SIG-M5 treated with dmso at 0.1 percent for 504 hours (cell line): ENCODE results near the gene ARRDC5.
"Not testable (repeated sequence)": the region's sequence is repeated elsewhere in the genome, so short reads cannot be mapped to it uniquely, and the experiment has no call there.

Experiments used
- DNase-seq: peaks from one replicate; lab custom pipeline; 2025; ENCODE audit not compliant: unreplicated experiment; lab: John Stamatoyannopoulos, UW

ARRDC5 gene

DNA sequence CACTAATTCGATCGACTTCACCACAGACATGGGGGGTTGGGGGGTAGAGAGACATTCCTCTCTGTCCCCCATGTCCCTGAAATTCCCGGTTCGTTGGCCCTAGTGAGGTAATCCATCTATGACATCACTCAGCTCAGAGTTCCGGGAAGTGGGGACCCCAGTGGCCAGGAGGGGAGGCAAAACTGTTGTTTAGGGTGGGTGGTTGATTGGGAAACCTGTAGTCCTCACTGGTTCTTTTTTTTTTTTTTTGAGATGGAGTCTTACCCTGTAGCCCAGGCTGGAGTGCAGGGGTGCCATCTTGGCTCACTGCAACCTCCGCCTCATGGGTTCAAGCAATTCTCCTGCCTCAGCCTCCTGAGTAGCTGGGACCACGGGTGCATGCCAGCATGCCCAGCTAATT is at the start of gene ARRDC5:
Gene ARRDC5, minus strand, starts transcription at position 101 of the 400 bp plus-strand sequence. Its CDS starts 71 bp downstream, at position 30.
- DNase-seq: no peak

DNA sequence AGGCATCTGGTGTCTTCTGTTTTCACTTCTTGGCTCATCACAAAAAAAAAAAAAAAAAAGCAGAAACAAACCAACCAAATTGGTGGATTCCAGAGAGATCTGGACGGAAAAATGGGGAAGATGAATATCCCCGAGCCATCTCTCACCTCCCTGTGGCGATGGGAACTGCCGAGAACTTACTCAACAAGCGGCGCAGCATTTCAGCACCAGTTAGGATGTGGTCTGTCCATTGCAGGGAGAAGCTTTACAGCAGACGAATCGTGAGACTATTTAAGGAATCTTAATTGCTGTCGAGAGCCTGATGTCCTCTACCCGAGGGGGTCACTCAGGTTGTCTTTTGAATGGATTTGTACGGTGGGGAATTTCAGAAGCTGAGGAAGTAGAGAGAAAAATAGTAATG is 49.0 kb upstream of the ARRDC5 start:
- DNase-seq: no peak

DNA sequence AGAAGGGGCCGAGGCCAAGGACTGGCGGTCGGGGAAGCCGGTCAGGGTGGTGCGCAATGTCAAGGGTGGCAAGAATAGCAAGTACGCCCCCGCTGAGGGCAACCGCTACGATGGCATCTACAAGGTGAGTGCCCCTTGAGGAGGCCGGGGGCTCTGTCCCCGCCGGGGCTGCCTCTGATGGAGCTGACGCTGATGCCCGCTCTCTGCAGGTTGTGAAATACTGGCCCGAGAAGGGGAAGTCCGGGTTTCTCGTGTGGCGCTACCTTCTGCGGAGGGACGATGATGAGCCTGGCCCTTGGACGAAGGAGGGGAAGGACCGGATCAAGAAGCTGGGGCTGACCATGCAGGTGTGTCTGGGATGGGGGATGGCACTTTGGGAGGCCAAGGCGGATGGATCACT is 48.0 kb upstream of the ARRDC5 start:
- DNase-seq: not testable (repeated sequence)

DNA sequence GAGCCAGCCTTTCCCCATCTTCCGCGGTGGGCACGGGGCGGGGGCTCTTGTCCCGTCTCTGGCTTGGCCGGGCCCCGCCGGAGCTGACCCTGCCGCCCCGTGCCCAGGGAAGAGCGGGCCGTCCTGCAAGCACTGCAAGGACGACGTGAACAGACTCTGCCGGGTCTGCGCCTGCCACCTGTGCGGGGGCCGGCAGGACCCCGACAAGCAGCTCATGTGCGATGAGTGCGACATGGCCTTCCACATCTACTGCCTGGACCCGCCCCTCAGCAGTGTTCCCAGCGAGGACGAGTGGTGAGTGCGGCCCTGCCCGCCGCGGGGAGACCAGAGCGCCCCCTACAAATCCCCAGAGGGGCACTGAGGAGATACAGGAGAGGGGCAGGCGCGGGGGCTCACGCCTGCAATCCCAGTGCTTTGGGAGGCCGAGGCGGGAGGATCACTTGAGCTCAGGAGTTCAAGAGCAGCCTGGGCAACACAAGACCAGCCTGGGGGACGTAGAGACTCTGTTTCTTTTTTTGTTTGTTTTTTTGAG is 39.0 kb upstream of the ARRDC5 start:
- DNase-seq: not testable (repeated sequence)

DNA sequence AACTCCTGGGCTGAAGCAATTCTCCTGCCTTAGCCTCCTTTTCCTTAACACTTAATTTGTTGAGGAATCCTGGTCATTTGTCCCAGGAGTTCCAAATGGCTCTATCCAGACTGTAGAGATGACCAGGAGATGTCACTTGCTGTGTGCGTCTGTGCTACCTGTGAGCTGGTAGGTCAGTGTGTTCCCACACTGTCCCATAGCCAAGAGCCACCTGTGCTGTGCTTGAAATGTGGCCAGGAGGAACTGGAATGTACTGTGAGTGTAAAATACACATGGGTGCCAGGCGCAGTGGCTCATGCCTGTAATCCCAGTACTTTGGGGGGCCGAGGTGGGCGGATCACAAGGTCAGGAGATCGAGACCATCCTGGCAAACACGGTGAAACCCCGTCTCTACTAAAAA is 36.8 kb upstream of the ARRDC5 start:
- DNase-seq: no peak

DNA sequence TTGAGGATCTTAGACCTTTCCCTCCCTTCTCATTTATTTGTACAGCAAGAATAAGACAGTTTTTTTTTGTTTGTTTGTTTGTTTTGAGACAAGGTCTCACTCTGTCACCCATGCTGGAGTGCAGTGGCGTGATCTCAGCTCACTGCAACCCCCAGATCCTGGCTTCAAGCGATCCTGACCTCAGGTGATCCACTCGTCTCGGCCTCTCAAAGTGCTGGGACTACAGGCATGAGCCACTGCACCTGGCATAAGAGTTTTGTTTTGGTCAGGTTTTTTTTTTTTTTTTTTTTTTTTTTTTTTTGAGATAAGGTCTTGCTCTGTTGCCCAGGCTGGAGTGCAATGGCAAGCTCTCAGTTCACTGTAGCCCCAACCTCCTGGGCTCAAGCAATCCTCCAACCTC is 35.8 kb upstream of the ARRDC5 start:
- DNase-seq: not testable (repeated sequence)

DNA sequence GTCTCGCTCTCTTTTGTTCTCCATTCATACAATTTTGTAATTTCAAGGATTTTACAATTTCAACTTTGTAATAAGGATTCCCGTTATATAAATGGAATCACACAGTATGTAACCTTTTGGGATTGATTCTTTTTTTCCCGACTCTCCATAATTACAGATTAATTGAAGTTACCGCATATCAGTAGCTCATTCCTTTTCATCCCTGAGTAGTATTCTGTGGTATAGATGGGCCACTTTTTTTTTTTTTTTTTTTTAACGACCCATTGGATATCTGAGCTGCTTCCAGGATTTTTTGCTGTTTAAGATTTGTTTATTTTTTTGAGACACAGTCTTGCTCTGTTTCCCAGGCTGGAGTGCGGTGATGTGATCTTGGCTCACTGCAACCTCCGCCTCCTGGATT is 34.4 kb upstream of the ARRDC5 start:
- DNase-seq: no peak

DNA sequence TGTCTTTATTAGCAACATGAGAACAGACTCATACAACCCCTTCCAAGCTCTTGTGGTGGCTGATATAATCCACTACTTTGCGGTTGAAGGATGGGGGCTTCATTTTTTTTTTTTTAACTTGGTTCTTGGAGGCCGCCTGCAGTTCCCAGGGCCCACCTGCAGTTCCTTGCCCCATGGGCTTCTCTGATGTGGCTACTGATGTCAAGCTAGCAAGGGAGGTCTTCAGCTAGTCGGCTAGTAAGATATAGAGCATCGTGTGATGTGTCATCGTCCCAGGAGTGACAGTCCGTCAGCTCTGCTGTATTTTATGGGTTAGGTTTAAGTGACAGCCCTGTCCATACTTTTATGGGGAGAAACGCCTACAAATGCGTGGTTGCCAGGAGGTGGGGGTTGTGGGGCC is 32.7 kb upstream of the ARRDC5 start:
- DNase-seq: no peak

DNA sequence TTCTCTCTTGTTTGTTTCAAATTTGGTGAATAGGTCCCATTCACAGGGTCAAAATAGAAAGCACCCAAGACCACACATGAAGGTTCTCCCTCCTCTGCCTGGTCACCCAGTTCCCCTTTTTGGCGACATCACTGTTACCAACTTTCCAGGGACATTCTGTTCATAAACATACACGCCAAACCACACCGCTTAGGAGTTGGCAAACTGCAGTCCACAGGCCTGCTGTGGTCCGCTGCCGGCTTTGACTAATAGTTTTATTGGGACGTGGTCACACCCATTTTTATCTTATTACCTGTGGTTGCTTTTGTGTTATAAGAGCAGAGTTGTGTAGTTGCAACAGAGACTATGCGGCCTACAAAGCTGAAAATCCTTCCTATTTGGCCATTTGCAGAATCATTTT is 30.8 kb upstream of the ARRDC5 start:
- no peak for DNase-seq

DNA sequence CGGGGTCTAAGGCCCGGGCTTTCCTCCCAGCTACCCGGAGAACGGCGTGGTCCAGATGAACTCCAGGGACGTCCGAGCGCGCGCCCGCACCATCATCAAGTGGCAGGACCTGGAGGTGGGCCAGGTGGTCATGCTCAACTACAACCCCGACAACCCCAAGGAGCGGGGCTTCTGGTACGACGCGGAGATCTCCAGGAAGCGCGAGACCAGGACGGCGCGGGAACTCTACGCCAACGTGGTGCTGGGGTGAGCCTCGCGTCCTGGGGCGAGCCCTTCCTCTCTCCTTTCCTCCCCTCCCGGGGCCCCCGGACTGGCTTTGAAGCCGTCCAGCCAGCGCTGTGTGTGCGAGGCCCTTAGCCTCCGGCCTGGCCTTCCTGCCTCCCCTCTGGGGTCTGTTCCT is 30.0 kb upstream of the ARRDC5 start:
- DNase-seq: no peak

DNA sequence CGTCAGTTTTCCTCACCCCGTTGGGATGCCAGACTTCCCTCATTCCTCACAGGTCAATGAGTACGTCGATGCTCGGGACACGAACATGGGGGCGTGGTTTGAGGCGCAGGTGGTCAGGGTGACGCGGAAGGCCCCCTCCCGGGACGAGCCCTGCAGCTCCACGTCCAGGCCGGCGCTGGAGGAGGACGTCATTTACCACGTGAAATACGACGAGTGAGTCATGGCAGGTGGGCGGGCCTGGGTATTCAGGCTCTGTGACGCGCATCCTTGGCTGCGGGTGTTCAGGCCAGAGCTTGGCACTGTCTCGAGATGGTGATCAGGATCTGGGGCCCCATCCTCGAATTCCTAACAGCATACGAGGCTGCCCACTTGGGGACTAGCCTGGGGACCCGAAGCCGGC is 28.0 kb upstream of the ARRDC5 start:
- no peak for DNase-seq

DNA sequence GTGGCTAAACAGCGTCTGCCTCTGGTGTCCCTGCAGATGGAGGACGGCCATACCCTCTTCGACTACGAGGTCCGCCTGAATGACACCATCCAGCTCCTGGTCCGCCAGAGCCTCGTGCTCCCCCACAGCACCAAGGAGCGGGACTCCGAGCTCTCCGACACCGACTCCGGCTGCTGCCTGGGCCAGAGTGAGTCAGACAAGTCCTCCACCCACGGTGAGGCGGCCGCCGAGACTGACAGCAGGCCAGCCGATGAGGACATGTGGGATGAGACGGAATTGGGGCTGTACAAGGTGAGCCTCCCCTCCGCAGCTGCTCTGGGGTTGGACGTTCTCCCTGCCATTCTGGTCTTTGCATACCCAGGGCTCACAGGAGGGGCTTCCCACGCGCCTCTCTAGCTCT is 26.5 kb upstream of the ARRDC5 start:
- DNase-seq: no peak

DNA sequence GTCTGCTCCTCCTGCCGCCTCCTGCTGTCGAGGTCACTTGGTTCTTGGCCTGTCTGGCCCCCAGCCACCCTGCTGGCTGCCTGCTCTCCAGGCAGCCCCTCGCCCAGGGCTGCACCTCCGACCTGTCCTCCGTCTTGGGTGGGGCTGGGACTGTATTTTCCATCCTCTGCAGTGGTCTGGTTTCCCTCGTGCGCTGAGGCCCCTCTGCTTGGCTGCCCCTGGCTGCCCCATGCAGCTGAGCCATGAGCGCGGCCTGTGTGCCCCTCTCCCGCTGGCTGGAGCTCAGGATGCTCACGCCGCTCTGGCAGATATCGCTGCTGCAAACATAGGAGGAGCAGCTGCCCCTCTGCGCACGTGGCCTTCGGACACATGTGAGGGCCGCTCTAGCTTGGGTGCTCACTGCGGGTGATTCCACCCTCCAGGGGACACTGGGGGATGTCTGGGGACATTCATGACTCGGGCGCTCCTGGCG is 20.6 kb upstream of the ARRDC5 start:
- no peak for DNase-seq

DNA sequence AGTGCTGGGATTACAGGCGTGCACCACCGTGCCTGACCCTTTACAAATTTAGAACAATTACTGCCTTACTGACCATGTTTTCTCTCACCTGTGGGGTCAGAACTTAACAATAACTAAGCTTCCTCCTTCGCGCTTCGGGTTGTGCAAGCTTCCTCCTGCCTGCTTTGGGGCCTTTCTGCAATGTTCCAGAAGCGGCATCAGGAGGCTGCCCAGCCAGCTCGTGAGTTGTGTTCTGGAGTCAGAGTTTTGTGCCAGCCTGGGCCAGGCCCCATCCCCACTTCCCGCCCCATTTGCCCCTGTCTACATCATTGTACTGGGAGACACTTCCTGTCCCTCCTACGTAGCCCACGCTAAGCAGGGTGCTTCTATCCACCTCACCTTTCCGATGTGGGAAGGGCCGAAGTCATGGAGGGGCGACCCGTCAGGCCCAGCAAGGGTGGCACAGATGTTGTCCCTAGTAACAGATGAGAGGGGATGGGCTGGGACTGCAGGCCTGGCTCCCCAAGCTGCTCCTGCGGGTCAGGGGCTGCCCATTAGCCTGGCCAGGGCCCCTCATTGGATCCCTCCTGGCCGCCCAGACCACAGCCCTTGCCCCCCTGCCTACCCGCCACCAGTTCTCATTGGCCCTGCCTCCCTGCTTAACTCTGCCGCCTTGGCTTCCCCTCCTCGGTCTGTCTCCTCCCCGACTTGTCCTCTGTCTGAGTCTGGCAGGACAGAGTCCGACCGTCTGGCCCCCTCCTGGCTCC is 20.0 kb upstream of the ARRDC5 start:
- DNase-seq: peak; percentile 16

DNA sequence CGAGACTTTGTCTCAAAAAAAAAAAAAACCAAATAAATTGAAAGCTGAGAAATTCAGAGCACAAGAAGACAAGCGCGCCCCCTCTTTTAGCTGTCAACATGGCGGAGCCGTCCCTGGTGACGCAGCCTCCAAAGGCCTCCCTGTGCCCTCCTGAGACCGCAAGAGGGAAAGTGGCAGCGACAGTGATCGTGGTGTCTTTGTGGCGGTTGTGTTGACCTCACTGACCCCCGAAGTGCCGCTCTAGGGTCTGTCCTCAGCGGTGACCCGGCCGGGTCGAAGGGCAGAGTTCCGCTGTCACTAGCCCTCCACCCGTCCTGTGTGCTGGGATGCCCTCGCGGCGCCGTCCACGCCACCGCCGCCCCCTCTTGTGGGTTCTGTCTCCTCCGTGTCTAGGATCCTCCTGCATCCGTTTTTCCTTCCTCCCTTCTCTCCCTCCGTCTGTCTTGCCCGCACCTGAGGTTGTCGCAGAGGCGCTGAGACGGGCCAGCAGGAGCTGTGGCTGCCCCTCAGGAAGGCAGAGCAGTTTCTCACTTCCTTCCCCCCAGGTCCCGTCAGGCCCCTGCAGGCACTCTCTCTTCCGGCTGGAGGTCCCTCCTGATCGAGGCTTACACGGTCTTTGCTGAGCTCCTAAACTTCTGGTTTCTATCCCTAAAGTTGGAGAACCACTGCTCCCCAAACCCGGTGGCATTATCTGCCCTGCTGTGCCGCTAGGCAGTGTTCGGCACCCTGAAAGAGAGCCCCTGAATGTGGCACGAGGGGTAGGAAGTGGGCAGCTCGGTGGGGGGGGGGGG is 13.8 kb upstream of the ARRDC5 start:
- DNase-seq: no peak

DNA sequence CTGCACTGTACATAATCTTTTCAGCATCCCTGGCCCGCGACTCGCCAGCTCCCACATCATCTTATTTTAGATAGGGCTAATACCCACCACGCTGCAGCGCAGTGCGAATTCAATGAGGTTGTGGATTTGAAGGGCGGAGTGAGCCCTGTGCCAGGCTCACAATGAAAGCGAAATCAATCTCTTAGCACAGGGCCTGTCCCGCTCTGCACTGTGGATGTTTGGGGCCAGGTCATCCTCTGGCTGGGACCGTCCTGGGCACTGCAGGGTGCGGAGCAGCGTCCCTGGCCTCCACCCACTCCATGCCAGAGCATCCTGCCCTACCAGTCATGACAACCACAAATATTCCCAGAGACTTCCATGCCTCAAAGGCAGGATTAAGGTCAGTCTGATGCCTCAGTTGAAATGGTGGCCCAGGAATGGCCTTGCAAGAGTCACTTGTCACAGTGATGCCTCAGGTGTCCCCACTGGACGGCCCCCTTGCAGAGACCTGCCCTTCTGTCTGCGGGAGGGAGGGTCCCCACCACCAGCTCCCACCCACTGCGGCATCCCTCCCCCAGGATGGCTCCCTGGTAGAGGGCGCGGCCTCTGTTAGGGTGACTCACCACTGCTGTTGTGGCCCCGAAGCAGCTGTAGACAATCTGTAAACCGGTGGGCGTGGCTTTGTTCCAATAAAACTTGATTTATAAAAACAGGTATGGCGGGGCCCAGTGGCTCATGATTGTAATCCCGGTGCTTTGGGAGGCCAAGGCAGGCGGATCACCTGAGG is 12.2 kb upstream of the ARRDC5 start:
- DNase-seq: peak; percentile 51

DNA sequence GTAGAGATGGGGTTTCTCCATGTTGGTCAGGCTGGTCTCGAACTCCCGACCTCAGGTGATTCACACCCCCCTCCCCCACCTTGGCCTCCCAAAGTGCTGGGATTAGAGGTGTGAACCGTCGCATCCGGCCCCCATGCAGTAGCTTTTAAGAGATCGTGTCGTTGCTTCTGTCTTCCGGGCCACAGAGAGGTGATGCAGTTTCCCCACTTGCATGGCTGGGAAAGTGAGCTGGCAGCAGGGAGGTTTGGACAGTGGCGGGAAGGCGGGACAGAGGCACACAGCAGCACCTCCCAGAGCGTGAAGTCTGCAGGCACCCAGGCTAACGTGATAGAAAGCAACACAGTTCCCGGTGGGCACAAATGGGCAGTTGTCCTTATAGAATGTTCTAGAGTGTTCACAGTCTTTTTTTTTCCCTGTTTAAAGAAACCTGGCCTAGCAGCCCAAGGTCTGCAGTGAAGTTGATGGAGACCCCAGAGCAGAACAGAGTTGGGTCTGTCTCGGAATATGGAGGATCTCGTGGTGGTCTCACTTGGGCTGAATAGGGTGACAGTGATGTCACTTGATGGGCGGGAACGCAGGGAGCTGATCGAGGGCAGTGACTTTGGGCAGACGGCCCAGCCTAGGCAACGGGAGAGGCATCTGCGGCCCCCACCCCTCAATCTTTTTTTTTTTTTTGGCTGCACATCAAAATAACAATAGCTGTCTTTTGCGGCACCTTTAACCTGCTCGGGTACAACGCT is 11.5 kb upstream of the ARRDC5 start:
- DNase-seq: no peak

DNA sequence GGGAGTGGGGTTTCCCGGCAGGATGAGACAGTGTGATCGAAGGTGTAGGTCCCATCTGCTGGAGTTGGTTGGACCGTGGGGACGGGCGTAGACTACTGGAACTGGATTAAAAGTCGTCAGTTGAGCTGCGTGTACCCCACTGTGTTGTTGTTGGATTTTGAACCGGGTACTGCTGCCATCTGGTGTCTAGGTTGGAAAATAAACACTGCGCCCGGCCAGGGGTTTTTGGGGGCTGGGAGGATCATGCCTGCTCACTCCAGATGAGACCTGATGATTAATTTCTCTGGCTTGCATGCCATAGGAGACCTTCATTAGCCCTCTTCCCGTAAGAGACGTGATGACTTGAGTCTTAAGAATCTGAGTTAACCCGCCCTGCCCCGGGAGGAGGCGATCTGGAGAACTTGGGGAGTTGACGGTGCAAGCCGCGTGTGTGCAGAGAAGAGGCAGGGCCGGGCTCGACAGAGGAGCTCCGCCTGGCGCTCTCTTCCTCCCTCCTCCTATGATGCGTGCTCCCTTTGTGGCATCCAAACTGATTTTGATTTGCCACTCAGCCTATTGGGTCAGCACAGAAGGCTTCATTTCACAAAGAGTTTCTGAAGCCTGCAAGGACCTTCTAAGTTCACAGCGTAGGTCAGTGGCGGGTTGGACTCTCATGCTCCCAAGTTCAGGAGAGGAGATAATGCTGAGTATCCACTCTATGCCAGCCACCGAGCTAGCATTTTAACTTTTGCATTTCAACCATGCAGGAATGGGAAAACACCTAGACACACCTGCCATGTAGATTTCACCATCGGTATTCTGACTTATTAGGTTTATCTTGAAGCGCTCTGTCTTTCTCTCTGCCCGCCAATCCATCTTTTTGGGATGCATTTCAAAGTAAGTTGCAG is 9.3 kb upstream of the ARRDC5 start:
- DNase-seq: peak; percentile 76

DNA sequence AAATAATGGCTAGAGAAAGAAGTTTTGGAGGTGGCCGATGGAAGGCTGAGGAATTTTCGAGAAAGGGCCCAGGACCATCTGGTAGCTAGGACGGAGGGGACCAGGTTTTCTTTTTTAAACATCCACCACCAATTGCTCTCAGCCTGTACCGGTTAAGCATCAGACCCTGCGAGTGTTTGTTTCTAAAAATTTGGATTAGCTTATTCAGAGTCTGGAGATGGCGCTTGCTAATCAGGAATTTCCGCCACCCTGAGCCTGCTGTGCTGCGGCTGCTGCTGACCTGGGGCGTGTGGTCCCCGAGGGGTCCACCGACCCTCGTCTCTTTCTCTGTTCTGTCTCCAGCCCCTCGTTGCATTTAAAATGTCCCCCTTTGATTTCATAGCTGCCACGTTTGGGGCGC is 8.6 kb upstream of the ARRDC5 start:
- no peak for DNase-seq
